ENCODE results near the gene ZFYVE19. TPM values are rescaled to one million over a fixed set of nuclear protein-coding genes. Genes with fewer than 3 reads are reported as not detected.

ZFYVE19 gene
- total RNA-seq, 1 donor from 2014 or later: 61.0 TPM

DNA sequence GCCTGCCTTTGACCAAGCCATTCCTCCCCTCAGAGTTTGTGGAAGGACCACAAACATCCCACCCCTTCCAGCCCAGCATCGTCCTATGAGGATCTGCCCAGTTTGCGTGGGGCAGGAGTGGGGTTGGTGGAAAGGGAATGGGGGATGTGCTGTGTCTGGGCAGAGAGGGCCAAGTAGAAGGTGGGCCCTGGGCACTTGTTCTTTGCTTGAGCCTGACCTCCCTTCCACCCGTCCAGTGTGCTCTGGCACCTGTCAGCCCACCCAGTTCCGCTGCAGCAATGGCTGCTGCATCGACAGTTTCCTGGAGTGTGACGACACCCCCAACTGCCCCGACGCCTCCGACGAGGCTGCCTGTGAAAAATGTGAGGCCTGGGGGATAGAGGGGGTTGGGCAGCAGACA, 47.3 kb downstream of the ZFYVE19 start:
- TF ChIP-seq, protein P1, sequence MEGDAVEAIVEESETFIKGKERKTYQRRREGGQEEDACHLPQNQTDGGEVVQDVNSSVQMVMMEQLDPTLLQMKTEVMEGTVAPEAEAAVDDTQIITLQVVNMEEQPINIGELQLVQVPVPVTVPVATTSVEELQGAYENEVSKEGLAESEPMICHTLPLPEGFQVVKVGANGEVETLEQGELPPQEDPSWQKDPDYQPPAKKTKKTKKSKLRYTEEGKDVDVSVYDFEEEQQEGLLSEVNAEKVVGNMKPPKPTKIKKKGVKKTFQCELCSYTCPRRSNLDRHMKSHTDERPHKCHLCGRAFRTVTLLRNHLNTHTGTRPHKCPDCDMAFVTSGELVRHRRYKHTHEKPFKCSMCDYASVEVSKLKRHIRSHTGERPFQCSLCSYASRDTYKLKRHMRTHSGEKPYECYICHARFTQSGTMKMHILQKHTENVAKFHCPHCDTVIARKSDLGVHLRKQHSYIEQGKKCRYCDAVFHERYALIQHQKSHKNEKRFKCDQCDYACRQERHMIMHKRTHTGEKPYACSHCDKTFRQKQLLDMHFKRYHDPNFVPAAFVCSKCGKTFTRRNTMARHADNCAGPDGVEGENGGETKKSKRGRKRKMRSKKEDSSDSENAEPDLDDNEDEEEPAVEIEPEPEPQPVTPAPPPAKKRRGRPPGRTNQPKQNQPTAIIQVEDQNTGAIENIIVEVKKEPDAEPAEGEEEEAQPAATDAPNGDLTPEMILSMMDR (IDR thresholded peaks at IDR 0.05): no peak

GRCh38 chr15:40855706-40856234, 48.9 kb downstream of the ZFYVE19 start:
- Histone ChIP-seq H3K36me3 (no peaks in the 10 kb centered on the region), H3K27me3 (no peaks in the 10 kb centered on the region), H3K9me3 (no peaks in the 10 kb centered on the region), H3K4me3 (no peak overlapping the region), H3K27ac (no peak overlapping the region), H3K4me1 (no peaks in the 10 kb centered on the region)
- intact Hi-C loops (cut with DNase I): loop anchor here (5.0 kb wide), 1 partner anchor 167 kb away; no protein-coding TSS in a partner anchor
- no peak for DNase-seq (ENCODE audit: low spot score in 2 of 2)
- TF ChIP-seq, protein P1 (IDR thresholded peaks at IDR 0.05): no peak

More for the DNA sequence above, 47.3 kb downstream of the ZFYVE19 start:
- intact Hi-C loops (cut with DNase I): no loop called here
- Histone ChIP-seq H3K27me3 (no peaks in the 10 kb centered on the region), H3K9me3 (no peaks in the 10 kb centered on the region), H3K4me3 (no peak overlapping the region), H3K27ac (no peak overlapping the region), H3K4me1 (no peaks in the 10 kb centered on the region), H3K36me3 (no peaks in the 10 kb centered on the region)
- DNase-seq (ENCODE audit: low spot score in 2 of 2): no peak

GRCh38 chr15:40856746-40857145, 49.9 kb downstream of the ZFYVE19 start:
- H3K4me3 ChIP-seq: no peak overlapping the region
- intact Hi-C loops (cut with DNase I): loop anchor here (1.0 to 5.0 kb wide), 3 partner anchors 38 to 328 kb away; partner anchors contain the start of gene VPS18
- H3K4me1 ChIP-seq: no peaks in the 10 kb centered on the region
- H3K27ac ChIP-seq: no peak overlapping the region
- no peaks in the 10 kb centered on the region for H3K36me3 ChIP-seq
- TF ChIP-seq, protein P1 (IDR thresholded peaks at IDR 0.05): no peak
- DNase-seq (ENCODE audit: low spot score in 2 of 2): no peak
- no peaks in the 10 kb centered on the region for H3K9me3 ChIP-seq
- H3K27me3 ChIP-seq: no peaks in the 10 kb centered on the region

DNA sequence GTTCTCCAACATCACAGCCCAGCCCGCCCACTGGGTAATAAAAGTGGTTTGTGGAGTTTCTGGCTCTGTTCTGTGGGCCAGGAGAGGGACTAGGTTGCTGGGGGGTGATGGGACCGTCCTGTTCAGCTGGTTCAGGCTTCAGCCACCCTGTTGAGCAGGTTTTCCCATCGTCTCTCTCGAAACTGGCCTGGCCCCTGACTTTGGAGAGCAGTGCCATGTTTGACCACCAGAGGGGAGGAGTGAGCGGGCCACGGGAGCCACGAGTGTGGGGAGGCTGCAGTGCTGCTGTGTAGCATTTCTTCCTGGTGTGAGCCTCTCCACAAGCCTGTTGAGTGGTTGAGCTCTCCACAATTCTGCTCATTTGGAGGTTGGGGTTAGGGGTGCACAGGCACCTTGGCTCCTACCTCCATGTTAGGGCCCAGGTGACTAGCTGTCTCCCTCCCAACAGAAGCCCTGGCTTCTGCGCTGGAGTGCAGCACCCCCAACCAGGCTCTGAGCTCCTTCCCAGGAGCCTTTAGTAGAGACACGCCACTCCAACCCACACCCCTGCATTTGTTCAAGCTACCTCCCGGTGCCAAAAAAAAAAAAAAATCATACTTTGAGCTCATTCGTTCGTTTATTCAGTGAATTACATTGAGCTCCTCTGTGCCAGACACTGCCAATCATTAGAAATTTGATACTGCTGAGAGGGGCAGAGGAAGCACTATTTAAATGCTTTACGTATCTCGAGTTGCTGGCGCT, 50.9 kb downstream of the ZFYVE19 start:
- Histone ChIP-seq H3K4me1 (no peaks in the 10 kb centered on the region), H3K36me3 (no peaks in the 10 kb centered on the region), H3K27me3 (no peaks in the 10 kb centered on the region), H3K4me3 (no peak overlapping the region), H3K27ac (no peak overlapping the region), H3K9me3 (no peaks in the 10 kb centered on the region)
- DNase-seq (ENCODE audit: low spot score in 2 of 2): peak in 1 of 2 donors; percentile 82
- TF ChIP-seq, protein P1 (IDR thresholded peaks at IDR 0.05): peak; percentile 88 to 91 (median 91)
- intact Hi-C loops (cut with DNase I): loop anchor here (1.0 to 5.0 kb wide), 3 partner anchors 37 to 327 kb away; partner anchors contain the start of gene VPS18

- TF ChIP-seq, protein P1 (IDR thresholded peaks at IDR 0.05): no peak
- H3K4me1 ChIP-seq: no peaks in the 10 kb centered on the region
- H3K4me3 ChIP-seq: no peak overlapping the region
- H3K27ac ChIP-seq: no peak overlapping the region
- H3K9me3 ChIP-seq: no peaks in the 10 kb centered on the region
- no peak for DNase-seq (ENCODE audit: low spot score in 2 of 2)
- H3K36me3 ChIP-seq: no peaks in the 10 kb centered on the region
- intact Hi-C loops (cut with DNase I): loop anchor here (5.0 kb wide), 1 partner anchor 164 kb away; no protein-coding TSS in a partner anchor
- no peaks in the 10 kb centered on the region for H3K27me3 ChIP-seq
Observed at GRCh38 chr15:40858706-40859105, 51.8 kb downstream of the ZFYVE19 start.

All from ascending aorta (tissue), 2 donors.